Measurements from ENCODE around the gene LARGE1. TPM values are rescaled to one million over a fixed set of nuclear protein-coding genes. Genes with fewer than 3 reads are reported as not detected.

Gene LARGE1
- total and polyA plus RNA-seq, 2 of the 13 experiments (the other 11 are each of a cell fraction or from before 2014, with no cell fraction given), result 8.4 to 11.0 TPM

- peak; percentile 97 for ATAC-seq
- Histone ChIP-seq H3K4me3 (replicated peaks in 1 of 3; ENCODE audit: insufficient read depth in 1 of 3, low read depth in 2 of 3, low read length in 3 of 3) (no peak overlapping the region), H4K20me1 (ENCODE audit: insufficient read depth, low read length) (no peaks in the 10 kb centered on the region), H3K79me2 (ENCODE audit: insufficient read depth, low read length) (no peaks in the 10 kb centered on the region), H3K27ac (ENCODE audit: extremely low read length, insufficient read depth, low read length) (peak overlapping the region; percentile 6), H3K9me3 (ENCODE audit: low read length) (no peaks in the 10 kb centered on the region), H3K4me2 (ENCODE audit: low read depth, low read length) (0 out of 2 replicates have a peak overlapping the region, but pooled peaks have one; percentile 5), H3K9ac (ENCODE audit: insufficient read depth, low read depth, low read length) (no peak overlapping the region), H3K36me3 (replicated peaks in 1 of 2; ENCODE audit: control insufficient read depth in 1 of 2, insufficient read depth in 2 of 2, low read length in 2 of 2) (no peaks in the 10 kb centered on the region), H2AFZ (ENCODE audit: low read length) (no peak overlapping the region), H3K4me1 (ENCODE audit: insufficient read depth, low read length) (peaks cover 22% of the 10 kb centered on the region), H3K27me3 (ENCODE audit: control insufficient read depth in 1 of 2, insufficient read depth in 2 of 2, low read length in 2 of 2) (no peaks in the 10 kb centered on the region)
- WGBS (ENCODE audit: low lambda C conversion rate), result 71% methylated on average over 5 of the region's 10 CpGs
- in situ Hi-C loops (cut with HindIII; ENCODE audit: extremely low pct_ligation_motif_present, low pct_unique_long_range_greater_than_20kb) (loop anchor here (5.0 to 10.0 kb wide), 3 partner anchors 213 to 610 kb away; no protein-coding TSS in a partner anchor), intact Hi-C loops (cut with micrococcal nuclease; ENCODE audit: unreplicated experiment) (loop anchor here (1.0 to 5.0 kb wide), 5 partner anchors 175 to 803 kb away; no protein-coding TSS in a partner anchor)
- BruUV-seq (replicated peaks), result no TSS peak
- FAIRE-seq, result peak; percentile 86
- DNase-seq (ENCODE audit: low spot score), result peak; percentile 66
- CTCF ChIA-PET (ENCODE audit: low intra/inter-chr PET ratio, low total read pairs), result interaction anchor here (0.8 to 2.0 kb wide), 5 partner anchors 41 to 810 kb away, joined by 3 to 31 read pairs (median 4); no protein-coding TSS in a partner anchor
- POLR2A ChIA-PET, result interaction anchor here (0.9 to 1.3 kb wide), 3 partner anchors 33 to 278 kb away, joined by 3 to 7 read pairs (median 3); no protein-coding TSS in a partner anchor
- no peak for TF ChIP-seq ZSCAN9 (CRISPR knock-in tag; IDR thresholded peaks at IDR 0.05; ENCODE audit: borderline replicate concordance)
- peak; percentile 63; the same call in 1 of the 2 replicates for TF ChIP-seq IKZF5 (CRISPR knock-in tag; IDR thresholded peaks at IDR 0.05)
- TF ChIP-seq ZNF335 (CRISPR knock-in tag; IDR thresholded peaks at IDR 0.05), result 0 out of 2 replicates have a peak, but pooled peaks have one; percentile 39
- TF ChIP-seq SMAD3 (CRISPR knock-in tag; IDR thresholded peaks at IDR 0.05), result 0 out of 2 replicates have a peak, but pooled peaks have one; percentile 59
- no peak for TF ChIP-seq PAF1 (CRISPR knock-in tag; IDR thresholded peaks at IDR 0.05)
- TF ChIP-seq CSRNP2 (CRISPR knock-in tag; conservative IDR thresholded peaks at IDR 0.05; ENCODE audit: low read depth), result no peak
- TF ChIP-seq TOPORS (CRISPR knock-in tag; IDR thresholded peaks at IDR 0.05), result no peak
- TF ChIP-seq SAP130 (CRISPR knock-in tag; IDR thresholded peaks at IDR 0.05; ENCODE audit: low read depth), result 0 out of 2 replicates have a peak, but pooled peaks have one; percentile 38
- no peak for TF ChIP-seq ZBTB20 (CRISPR knock-in tag; IDR thresholded peaks at IDR 0.05; ENCODE audit: borderline replicate concordance, low read depth)
- peak; percentile 68; the same call in 1 of the 2 replicates for TF ChIP-seq TGIF2 (CRISPR knock-in tag; IDR thresholded peaks at IDR 0.05)
- TF ChIP-seq MTF2 (CRISPR knock-in tag; IDR thresholded peaks at IDR 0.05; ENCODE audit: borderline replicate concordance), result no peak
- peak; percentile 44; the same call in 1 of the 2 replicates for TF ChIP-seq BCL6 (CRISPR knock-in tag; IDR thresholded peaks at IDR 0.05)
- no peak for TF ChIP-seq JUN (CRISPR knock-in tag; IDR thresholded peaks at IDR 0.05)
- peak; percentile 82; the same call in 1 of the 2 replicates for TF ChIP-seq ZNF598 (CRISPR knock-in tag; IDR thresholded peaks at IDR 0.05; ENCODE audit: borderline replicate concordance)
- TF ChIP-seq BORCS8-MEF2B (CRISPR knock-in tag; IDR thresholded peaks at IDR 0.05), result peak; percentile 37; the same call in 1 of the 2 replicates
- peak; percentile 29 to 34; a peak in 1 of 4 replicates for TF ChIP-seq HMGXB4 (CRISPR knock-in tag; IDR thresholded peaks at IDR 0.05; ENCODE audit: borderline replicate concordance in 1 of 2, low read depth in 1 of 2)
- TF ChIP-seq FOXO1 (CRISPR knock-in tag; IDR thresholded peaks at IDR 0.05), result peak; percentile 46; the same call in 1 of the 2 replicates
- TF ChIP-seq ZNF503 (CRISPR knock-in tag; IDR thresholded peaks at IDR 0.05), result no peak
Measured at GRCh38 chr22:33302049-33302545, 618.2 kb downstream of the LARGE1 start.
